ENCODE results near the gene ZNF552.
A peak's percentile ranks its signal among the peaks of the same experiment; 100 is the strongest.
"Not testable (repeated sequence)": the region's sequence is repeated elsewhere in the genome, so short reads cannot be mapped to it uniquely, and the experiment has no call there.

Gene ZNF552

GRCh38 chr19:57802269-57802668, 12.4 kb downstream of the ZNF552 start:
- no peak overlapping the region for H2AK5ac ChIP-seq (ENCODE audit: low read depth, low read length)
- H4K8ac ChIP-seq (ENCODE audit: low read depth, low read length) = no peak overlapping the region
- peaks cover 7 to 13% of the 10 kb centered on the region in 2 donors for H3K4me1 ChIP-seq (ENCODE audit: control insufficient read depth in 2 of 2, insufficient read depth in 1 of 2, low read depth in 1 of 2, low read length in 2 of 2)
- H3K36me3 ChIP-seq (replicated peaks in 1 of 2; ENCODE audit: control insufficient read depth in 2 of 2, insufficient read depth in 2 of 2, low read length in 2 of 2) = peaks cover 2 to 27% of the 10 kb centered on the region in 2 donors
- H3K18ac ChIP-seq (ENCODE audit: low read length) = no peak overlapping the region
- no peak overlapping the region for H3K4ac ChIP-seq (ENCODE audit: low read length)
- H3K9ac ChIP-seq (ENCODE audit: low read depth, low read length, poor library complexity) = no peak overlapping the region
- H3K79me1 ChIP-seq (ENCODE audit: low read depth, low read length) = no peaks in the 10 kb centered on the region
- H2BK15ac ChIP-seq (ENCODE audit: low read length) = no peak overlapping the region
- no peak overlapping the region for H3K4me2 ChIP-seq (ENCODE audit: insufficient read depth, low read length, poor library complexity, severe bottlenecking)
- WGBS, 2 donors (ENCODE audit: extremely low coverage in 2 of 2, insufficient read length in 2 of 2, insufficient replicate concordance in 1 of 2) = no CpG with 5 or more reads among the region's 4 CpGs
- peaks cover 0 to 5% of the 10 kb centered on the region in 2 donors for H3K9me3 ChIP-seq (replicated peaks in 1 of 2; ENCODE audit: control insufficient read depth in 2 of 2, insufficient read depth in 1 of 2, low read depth in 1 of 2, low read length in 2 of 2)
- H4K91ac ChIP-seq (ENCODE audit: low read depth, low read length, poor library complexity) = no peak overlapping the region
- H3K27ac ChIP-seq (replicated peaks; ENCODE audit: low read length) = peak overlapping the region; percentile 34
- H3K23ac ChIP-seq (ENCODE audit: low read depth, low read length, poor library complexity) = no peak overlapping the region
- H3K14ac ChIP-seq (ENCODE audit: low read length) = no peak overlapping the region
- H2BK120ac ChIP-seq (ENCODE audit: low read depth, low read length) = no peak overlapping the region
- H2BK12ac ChIP-seq (ENCODE audit: low read length) = no peak overlapping the region
- H2BK5ac ChIP-seq (ENCODE audit: low read length) = no peak overlapping the region
- H3K27me3 ChIP-seq (ENCODE audit: control insufficient read depth in 3 of 3, insufficient read depth in 3 of 3, low read depth in 1 of 3, low read length in 3 of 3) = no peaks in the 10 kb centered on the region
- no peak overlapping the region for H2AFZ ChIP-seq (ENCODE audit: low read length)
- H3K4me3 ChIP-seq (ENCODE audit: low read length in 2 of 2) = no peak overlapping the region
- DNase-seq (ENCODE audit: low spot score) = no peak

GRCh38 chr19:57800696-57801095, 14.0 kb downstream of the ZNF552 start:
- Histone ChIP-seq H2AK5ac (ENCODE audit: low read depth, low read length) (no peak overlapping the region), H3K36me3 (replicated peaks in 1 of 2; ENCODE audit: control insufficient read depth in 2 of 2, insufficient read depth in 2 of 2, low read length in 2 of 2) (peaks cover 5 to 30% of the 10 kb centered on the region in 2 donors), H3K79me1 (ENCODE audit: low read depth, low read length) (no peaks in the 10 kb centered on the region), H3K27ac (replicated peaks; ENCODE audit: low read length) (peak overlapping the region; percentile 85), H3K9me3 (replicated peaks in 1 of 2; ENCODE audit: control insufficient read depth in 2 of 2, insufficient read depth in 1 of 2, low read depth in 1 of 2, low read length in 2 of 2) (peaks cover 0 to 3% of the 10 kb centered on the region in 2 donors), H2BK120ac (ENCODE audit: low read depth, low read length) (no peak overlapping the region), H4K91ac (ENCODE audit: low read depth, low read length, poor library complexity) (no peak overlapping the region), H3K18ac (ENCODE audit: low read length) (no peak overlapping the region), H3K4me1 (ENCODE audit: control insufficient read depth in 2 of 2, insufficient read depth in 1 of 2, low read depth in 1 of 2, low read length in 2 of 2) (peaks cover 7 to 13% of the 10 kb centered on the region in 2 donors), H3K23ac (ENCODE audit: low read depth, low read length, poor library complexity) (no peak overlapping the region), H3K14ac (ENCODE audit: low read length) (no peak overlapping the region), H2AFZ (ENCODE audit: low read length) (no peak overlapping the region), H2BK15ac (ENCODE audit: low read length) (no peak overlapping the region), H2BK5ac (ENCODE audit: low read length) (no peak overlapping the region), H4K8ac (ENCODE audit: low read depth, low read length) (no peak overlapping the region), H3K4me3 (ENCODE audit: low read length in 2 of 2) (no peak overlapping the region), H3K27me3 (ENCODE audit: control insufficient read depth in 3 of 3, insufficient read depth in 3 of 3, low read depth in 1 of 3, low read length in 3 of 3) (no peaks in the 10 kb centered on the region), H3K9ac (ENCODE audit: low read depth, low read length, poor library complexity) (no peak overlapping the region), H2BK12ac (ENCODE audit: low read length) (no peak overlapping the region), H3K4me2 (ENCODE audit: insufficient read depth, low read length, poor library complexity, severe bottlenecking) (peak overlapping the region; percentile 28), H3K4ac (ENCODE audit: low read length) (no peak overlapping the region)
- DNase-seq (ENCODE audit: low spot score) = peak; percentile 45
- WGBS, 2 donors (ENCODE audit: extremely low coverage in 2 of 2, insufficient read length in 2 of 2, insufficient replicate concordance in 1 of 2) = no CpG with 5 or more reads among the region's 5 CpGs

- H2BK5ac ChIP-seq (ENCODE audit: low read length) = not testable (repeated sequence)
- WGBS, 2 donors (ENCODE audit: extremely low coverage in 2 of 2, insufficient read length in 2 of 2, insufficient replicate concordance in 1 of 2) = no CpG with 5 or more reads among the region's 1 CpG
These were observed 18.1 kb downstream of the ZNF552 start for GRCh38 chr19:57796580-57796979.

GRCh38 chr19:57789288-57789687, 25.4 kb downstream of the ZNF552 start:
- H3K79me1 ChIP-seq (ENCODE audit: low read depth, low read length) = peaks cover 11% of the 10 kb centered on the region
- H3K36me3 ChIP-seq (replicated peaks in 1 of 2; ENCODE audit: control insufficient read depth in 2 of 2, insufficient read depth in 2 of 2, low read length in 2 of 2) = peaks cover 16 to 82% of the 10 kb centered on the region in 2 donors
- H3K9me3 ChIP-seq (replicated peaks in 1 of 2; ENCODE audit: control insufficient read depth in 2 of 2, insufficient read depth in 1 of 2, low read depth in 1 of 2, low read length in 2 of 2) = peaks cover 5 to 25% of the 10 kb centered on the region in 2 donors
- no peak overlapping the region for H2BK15ac ChIP-seq (ENCODE audit: low read length)
- H3K4me2 ChIP-seq (ENCODE audit: insufficient read depth, low read length, poor library complexity, severe bottlenecking) = no peak overlapping the region
- no peaks in the 10 kb centered on the region for H3K27me3 ChIP-seq (ENCODE audit: control insufficient read depth in 3 of 3, insufficient read depth in 3 of 3, low read depth in 1 of 3, low read length in 3 of 3)
- H2BK120ac ChIP-seq (ENCODE audit: low read depth, low read length) = no peak overlapping the region
- H2BK5ac ChIP-seq (ENCODE audit: low read length) = no peak overlapping the region
- H3K4ac ChIP-seq (ENCODE audit: low read length) = no peak overlapping the region
- H2BK12ac ChIP-seq (ENCODE audit: low read length) = no peak overlapping the region
- H3K14ac ChIP-seq (ENCODE audit: low read length) = no peak overlapping the region
- no peaks in the 10 kb centered on the region for H3K4me1 ChIP-seq (ENCODE audit: control insufficient read depth in 2 of 2, insufficient read depth in 1 of 2, low read depth in 1 of 2, low read length in 2 of 2)
- no peak overlapping the region for H3K18ac ChIP-seq (ENCODE audit: low read length)
- no peak overlapping the region for H3K27ac ChIP-seq (replicated peaks; ENCODE audit: low read length)
- no peak overlapping the region for H3K4me3 ChIP-seq (ENCODE audit: low read length in 2 of 2)
- no peak overlapping the region for H3K23ac ChIP-seq (ENCODE audit: low read depth, low read length, poor library complexity)
- no peak overlapping the region for H2AK5ac ChIP-seq (ENCODE audit: low read depth, low read length)
- H4K8ac ChIP-seq (ENCODE audit: low read depth, low read length) = no peak overlapping the region
- H4K91ac ChIP-seq (ENCODE audit: low read depth, low read length, poor library complexity) = no peak overlapping the region
- no peak overlapping the region for H2AFZ ChIP-seq (ENCODE audit: low read length)
- DNase-seq (ENCODE audit: low spot score) = no peak
- H3K9ac ChIP-seq (ENCODE audit: low read depth, low read length, poor library complexity) = no peak overlapping the region
- WGBS, 2 donors (ENCODE audit: extremely low coverage in 2 of 2, insufficient read length in 2 of 2, insufficient replicate concordance in 1 of 2) = no CpG with 5 or more reads among the region's 4 CpGs

More at GRCh38 chr19:57796580-57796979, 18.1 kb downstream of the ZNF552 start:
- H3K4me1 ChIP-seq (ENCODE audit: control insufficient read depth in 2 of 2, insufficient read depth in 1 of 2, low read depth in 1 of 2, low read length in 2 of 2); H3K4me2 ChIP-seq (ENCODE audit: insufficient read depth, low read length, poor library complexity, severe bottlenecking); H4K91ac ChIP-seq (ENCODE audit: low read depth, low read length, poor library complexity); H3K27ac ChIP-seq (replicated peaks; ENCODE audit: low read length); H3K9me3 ChIP-seq (replicated peaks in 1 of 2; ENCODE audit: control insufficient read depth in 2 of 2, insufficient read depth in 1 of 2, low read depth in 1 of 2, low read length in 2 of 2); H3K4me3 ChIP-seq (ENCODE audit: low read length in 2 of 2); DNase-seq (ENCODE audit: low spot score); H3K18ac ChIP-seq (ENCODE audit: low read length); H2BK120ac ChIP-seq (ENCODE audit: low read depth, low read length); H2AFZ ChIP-seq (ENCODE audit: low read length); H4K8ac ChIP-seq (ENCODE audit: low read depth, low read length); H3K14ac ChIP-seq (ENCODE audit: low read length); H2BK12ac ChIP-seq (ENCODE audit: low read length); H3K23ac ChIP-seq (ENCODE audit: low read depth, low read length, poor library complexity); H2BK15ac ChIP-seq (ENCODE audit: low read length); H2AK5ac ChIP-seq (ENCODE audit: low read depth, low read length); H3K4ac ChIP-seq (ENCODE audit: low read length); H3K27me3 ChIP-seq (ENCODE audit: control insufficient read depth in 3 of 3, insufficient read depth in 3 of 3, low read depth in 1 of 3, low read length in 3 of 3); H3K79me1 ChIP-seq (ENCODE audit: low read depth, low read length): not testable (repeated sequence)
- H3K9ac ChIP-seq (ENCODE audit: low read depth, low read length, poor library complexity) = peak overlapping the region; percentile 21
- H3K36me3 ChIP-seq (replicated peaks in 1 of 2; ENCODE audit: control insufficient read depth in 2 of 2, insufficient read depth in 2 of 2, low read length in 2 of 2) = peaks cover 3 to 56% of the 10 kb centered on the region in 2 donors
